Glomerular endothelial cell (primary cell): ENCODE results near the gene TBC1D22A. TPM values are rescaled to one million over a fixed set of nuclear protein-coding genes. Genes with fewer than 3 reads are reported as not detected.

ENCODE experiments used
- DNase-seq: peaks from one replicate; pipeline ENCODE4 v3.0.0-alpha.2; 2011; ENCODE audit warnings: low read depth, low spot score; ENCODE audit errors: extremely low read depth
- total RNA-seq: library from RNA; depleted of rRNA; stranded (reverse); fragments of >200 nt; gene quantifications from 2 replicates; pipeline ENCODE4 v1.2.3, GENCODE V29; 2015

Gene TBC1D22A
- total RNA-seq, 1 donor from 2014 or later, result 38.7 TPM

- DNase-seq, result no peak
These were observed 238.8 kb downstream of the TBC1D22A start for GRCh38 chr22:47001288-47001687.

GRCh38 chr22:47002692-47003091, 240.2 kb downstream of the TBC1D22A start:
- no peak for DNase-seq

- no peak for DNase-seq
These were observed 243.3 kb downstream of the TBC1D22A start for GRCh38 chr22:47005506-47006408.

DNA sequence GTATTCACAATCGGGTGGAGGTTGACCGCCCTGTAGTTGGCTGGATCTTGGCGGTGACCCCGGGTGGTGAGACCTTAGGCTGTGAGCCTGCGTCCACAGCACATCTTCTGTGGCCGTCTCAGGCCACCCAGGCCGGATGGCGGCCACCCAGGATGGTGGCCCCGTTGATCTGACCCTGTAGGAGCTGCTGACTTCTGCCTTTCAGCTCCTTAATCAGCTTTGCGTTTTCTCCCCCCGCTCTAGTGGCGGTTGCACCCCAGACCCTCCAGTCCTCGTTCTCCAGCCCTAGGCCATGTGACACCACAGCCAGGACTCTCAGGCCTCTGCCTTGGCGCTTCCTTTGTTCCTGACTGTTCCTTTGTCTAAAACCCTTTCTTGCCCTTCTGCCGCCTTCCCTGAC, 244.0 kb downstream of the TBC1D22A start:
- no peak for DNase-seq

DNA sequence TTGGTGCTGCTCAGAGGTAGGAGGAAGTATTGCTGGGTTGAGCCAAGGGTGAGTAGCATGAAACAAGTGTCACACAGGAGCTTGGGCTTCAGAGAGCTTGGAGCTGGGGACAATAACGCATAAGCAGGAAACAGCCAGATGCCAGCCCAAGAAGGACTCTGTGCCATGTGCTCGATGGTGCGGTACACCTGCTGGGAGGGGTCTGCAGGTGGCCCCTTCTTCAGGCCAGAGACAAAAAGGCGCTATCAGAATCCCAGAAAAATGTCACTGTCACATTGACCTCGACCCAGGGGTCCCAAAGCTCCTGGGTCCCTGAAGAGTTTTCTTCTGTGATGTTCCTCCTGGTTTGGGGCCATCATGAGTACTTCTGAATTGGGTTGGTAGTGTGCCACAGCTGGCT, 244.4 kb downstream of the TBC1D22A start:
- DNase-seq, result no peak

DNA sequence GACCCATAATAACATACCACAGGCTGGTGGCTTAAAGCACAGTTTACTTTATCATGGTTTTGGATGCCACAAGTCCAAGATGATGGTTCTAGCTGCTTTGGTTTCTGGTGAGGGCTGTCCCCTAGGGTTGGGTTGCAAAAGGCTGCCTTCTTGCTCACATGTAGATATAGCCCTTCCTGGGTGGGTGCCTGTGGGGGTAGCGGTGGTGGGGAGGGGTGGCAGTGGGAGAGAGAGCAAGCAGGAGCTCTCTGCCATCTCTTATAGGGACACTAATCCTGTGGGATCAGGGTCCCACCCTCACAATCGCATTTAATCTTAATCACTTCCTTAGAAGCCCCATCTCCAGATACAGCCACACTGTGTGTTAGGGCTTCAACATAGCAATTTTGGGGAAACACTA, 245.0 kb downstream of the TBC1D22A start:
- no peak for DNase-seq

DNA sequence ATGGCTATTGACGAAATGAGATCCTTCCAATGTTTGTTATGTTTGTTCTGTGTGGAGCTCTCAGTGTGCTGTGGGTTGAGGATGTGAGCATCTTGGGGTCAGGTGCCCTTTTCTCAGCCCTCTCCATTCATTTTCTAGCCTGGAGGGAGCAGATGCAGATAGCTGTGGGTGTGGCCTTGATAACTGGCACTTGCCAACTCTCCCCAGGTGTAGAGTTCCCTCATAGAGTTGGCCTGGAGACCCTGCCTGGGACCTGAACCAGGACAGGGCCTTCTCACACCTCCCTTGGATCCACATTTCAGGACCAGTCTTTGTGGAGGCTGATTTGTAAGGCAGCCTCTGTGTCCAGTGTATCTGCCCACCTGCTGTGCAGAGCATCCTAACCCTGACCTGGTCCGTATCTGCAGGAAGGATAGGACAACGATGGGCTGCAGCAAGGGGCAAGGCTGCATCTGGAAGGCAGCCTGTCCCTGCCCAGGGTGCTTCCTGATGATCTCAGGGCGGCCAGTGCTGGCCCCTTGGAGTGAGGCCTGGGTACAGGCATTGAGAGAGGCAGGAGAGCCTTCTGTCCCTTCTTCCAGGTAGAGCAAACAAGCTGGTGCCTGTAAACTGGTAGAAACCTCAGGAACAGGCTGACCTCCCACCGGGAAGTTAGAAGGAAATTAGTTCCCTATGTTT, 245.9 kb downstream of the TBC1D22A start:
- no peak for DNase-seq

DNA sequence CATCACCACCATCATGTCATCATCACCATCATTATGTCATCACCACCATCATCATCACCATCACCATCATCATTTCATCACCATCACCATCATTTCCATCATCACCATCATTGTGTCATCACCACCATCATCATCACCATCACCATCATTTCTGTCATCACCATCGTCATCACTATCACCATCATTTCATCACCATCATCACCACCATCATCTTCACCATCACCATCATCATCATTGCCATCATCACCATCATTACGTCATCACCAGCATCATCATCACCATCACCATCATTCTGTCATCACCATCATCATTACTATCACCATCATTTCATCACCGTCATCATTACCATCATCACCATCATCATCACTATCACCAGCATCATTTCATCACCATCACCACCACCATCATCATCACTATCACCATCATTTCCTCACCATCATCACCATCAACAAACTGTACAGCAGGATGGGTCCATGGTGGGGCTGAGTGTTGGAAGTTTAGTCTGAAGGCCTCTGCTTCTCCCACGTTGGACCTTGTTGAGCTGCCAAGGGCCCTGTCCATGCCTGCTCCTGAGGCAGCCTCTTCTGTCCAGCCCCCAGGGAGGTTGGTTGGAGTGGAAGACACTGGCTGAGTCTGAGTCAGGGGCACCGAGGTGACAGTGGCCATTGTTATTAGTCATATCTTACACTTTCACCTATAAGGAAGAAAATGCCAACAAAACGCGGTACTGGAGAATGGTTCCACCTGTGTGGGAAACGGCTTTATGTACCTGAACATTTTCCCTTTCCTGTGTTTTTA, 247.1 kb downstream of the TBC1D22A start:
- no peak for DNase-seq

- no peak for DNase-seq
These were observed 247.8 kb downstream of the TBC1D22A start for GRCh38 chr22:47010211-47010610.

- DNase-seq, result no peak
These were observed 248.8 kb downstream of the TBC1D22A start for GRCh38 chr22:47011131-47011858.

- no peak for DNase-seq
These were observed 249.4 kb downstream of the TBC1D22A start for GRCh38 chr22:47011859-47012258.

DNA sequence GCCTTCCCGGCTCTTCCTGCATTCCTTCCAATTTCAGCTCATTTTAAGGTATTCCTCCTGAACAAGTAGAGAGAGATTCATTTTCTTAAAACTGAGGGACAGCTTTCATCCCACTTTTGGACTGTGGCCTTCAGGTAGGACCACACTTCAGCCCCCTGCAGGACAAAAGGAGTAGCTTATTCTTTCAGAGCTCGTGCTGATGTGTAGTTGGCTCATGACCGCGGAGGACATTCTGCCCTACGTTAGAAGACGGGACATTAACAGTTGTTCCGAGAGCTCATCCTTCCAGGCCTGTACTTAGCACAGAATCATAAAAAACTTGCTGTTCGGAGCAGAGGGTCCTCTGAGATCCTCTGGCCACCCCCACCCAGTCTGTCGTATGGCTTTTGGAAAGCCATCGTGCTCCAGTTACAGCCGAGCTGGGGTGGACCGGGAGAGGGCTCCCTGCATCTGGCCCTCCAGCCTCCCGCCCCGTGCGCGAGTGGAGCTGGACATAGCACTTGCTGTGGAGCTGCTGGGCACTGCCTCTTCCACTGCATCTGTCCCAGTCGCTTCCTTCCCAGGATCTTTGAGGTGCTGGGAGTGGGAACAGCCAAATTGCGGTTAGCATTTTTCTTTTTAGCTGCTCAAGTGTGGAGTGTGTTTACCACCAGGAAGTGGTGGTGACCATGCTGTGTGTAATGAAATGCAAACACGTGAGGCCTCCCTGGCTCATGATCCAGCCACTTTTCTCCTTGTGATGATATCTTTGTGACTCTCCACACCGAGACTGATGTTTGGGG, 250.3 kb downstream of the TBC1D22A start:
- no peak for DNase-seq

DNA sequence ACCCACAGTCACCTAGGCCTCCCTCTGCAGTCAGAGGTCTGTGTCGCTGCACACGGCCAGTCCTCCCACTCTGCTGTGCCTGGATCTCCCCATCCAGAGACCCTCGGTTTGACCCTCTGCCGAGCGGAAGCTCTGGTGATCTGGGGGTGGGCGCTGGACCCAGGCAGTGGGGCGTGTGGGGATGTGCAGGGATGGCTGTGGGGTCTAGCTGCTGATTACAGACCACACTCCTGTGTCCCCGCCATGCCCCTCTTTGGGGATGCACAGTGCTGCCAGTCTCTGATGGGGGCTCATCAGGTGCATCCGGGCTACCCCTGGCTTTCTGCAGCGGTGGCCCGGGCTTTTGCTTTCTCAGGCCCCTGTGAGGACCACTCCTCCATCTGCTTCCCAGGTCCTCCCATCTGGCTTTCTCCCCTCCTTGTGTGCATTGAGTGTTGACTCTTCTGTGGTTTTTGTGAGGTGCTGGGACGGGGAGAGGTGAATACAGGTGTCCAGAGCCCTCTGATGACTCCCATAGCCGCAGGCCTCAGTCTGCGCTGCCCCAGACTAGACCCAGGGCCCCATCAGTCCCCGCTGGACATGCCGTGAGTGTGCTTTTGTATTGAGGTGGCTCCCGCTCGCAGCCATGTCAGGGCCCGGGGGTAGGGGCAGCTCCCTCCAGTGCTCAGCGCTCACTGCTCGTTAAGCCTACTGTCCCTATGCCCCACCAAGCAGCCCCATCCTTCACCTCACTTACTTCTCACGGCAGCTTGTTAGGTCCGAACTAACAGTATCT, 251.6 kb downstream of the TBC1D22A start:
- DNase-seq, result no peak

DNA sequence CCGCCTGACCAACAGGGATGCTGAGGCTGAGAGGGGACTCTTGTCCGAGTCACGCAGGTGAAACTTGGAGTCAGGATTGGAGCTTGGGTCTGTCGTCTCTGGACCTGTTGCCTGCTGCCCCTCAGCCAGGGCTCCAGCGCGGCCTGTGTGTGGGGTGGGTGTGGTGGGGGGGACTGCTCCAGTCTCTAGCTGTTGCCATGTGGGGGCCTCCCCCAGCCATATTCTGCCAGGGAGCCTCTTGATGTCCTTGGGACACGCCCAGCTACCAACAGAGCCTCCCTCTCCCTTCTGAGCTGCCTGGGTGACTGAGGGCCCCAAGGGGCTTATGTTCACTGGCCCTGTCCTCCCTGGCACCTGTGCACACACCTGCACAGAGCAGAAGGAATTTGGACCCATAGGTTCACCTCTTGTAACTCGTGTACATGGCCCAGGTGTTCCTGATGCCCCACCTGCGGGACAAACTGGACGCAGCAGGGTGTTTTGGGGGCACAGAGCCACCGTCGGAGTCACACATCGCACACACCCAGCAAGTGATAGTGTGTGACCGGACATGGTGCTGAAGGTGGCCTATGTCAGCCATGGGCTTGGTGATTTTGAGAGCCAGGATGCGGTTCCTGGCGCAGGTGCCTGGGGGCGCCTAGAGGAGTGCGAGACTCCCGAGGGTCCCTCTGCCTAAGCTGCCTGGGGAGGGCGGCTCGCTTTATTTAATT, 252.3 kb downstream of the TBC1D22A start:
- DNase-seq, result no peak

- no peak for DNase-seq
These were observed 253.2 kb downstream of the TBC1D22A start for GRCh38 chr22:47015589-47016178.

GRCh38 chr22:47016631-47017030, 254.2 kb downstream of the TBC1D22A start:
- no peak for DNase-seq

DNA sequence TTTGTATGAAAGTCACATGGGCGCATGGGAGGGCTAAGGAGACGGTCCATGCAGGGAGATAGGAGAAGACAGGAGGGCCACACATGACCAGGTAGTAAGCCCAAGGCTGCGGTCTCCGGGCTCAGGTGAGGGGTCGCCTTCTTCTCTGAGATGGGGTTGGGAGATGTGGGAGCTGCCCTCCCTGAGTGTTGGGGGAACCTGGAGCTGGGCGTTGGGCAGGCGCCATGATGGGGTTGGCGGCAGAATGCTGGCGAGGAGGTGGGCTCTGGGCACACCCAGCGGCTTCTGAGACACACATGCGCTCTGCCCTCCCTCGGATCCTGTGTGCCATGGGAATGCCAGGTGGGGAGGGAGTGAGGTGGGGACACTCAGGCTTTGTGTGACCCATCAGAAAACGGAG, 254.8 kb downstream of the TBC1D22A start:
- DNase-seq, result no peak
